Activated CD4-positive, CD25-positive, alpha-beta regulatory T cell treated with anti-CD3 and anti-CD28 coated beads, Interleukin-2, amount 50 U/mL, for 72 hours (primary cell): ENCODE data around the gene CRTC1.
"Not testable (repeated sequence)": the region's sequence is repeated elsewhere in the genome, so short reads cannot be mapped to it uniquely, and the experiment has no call there.

Source experiments
- DNase-seq: peaks from one replicate; pipeline ENCODE4 v3.0.0; 2021

CRTC1 gene

DNA sequence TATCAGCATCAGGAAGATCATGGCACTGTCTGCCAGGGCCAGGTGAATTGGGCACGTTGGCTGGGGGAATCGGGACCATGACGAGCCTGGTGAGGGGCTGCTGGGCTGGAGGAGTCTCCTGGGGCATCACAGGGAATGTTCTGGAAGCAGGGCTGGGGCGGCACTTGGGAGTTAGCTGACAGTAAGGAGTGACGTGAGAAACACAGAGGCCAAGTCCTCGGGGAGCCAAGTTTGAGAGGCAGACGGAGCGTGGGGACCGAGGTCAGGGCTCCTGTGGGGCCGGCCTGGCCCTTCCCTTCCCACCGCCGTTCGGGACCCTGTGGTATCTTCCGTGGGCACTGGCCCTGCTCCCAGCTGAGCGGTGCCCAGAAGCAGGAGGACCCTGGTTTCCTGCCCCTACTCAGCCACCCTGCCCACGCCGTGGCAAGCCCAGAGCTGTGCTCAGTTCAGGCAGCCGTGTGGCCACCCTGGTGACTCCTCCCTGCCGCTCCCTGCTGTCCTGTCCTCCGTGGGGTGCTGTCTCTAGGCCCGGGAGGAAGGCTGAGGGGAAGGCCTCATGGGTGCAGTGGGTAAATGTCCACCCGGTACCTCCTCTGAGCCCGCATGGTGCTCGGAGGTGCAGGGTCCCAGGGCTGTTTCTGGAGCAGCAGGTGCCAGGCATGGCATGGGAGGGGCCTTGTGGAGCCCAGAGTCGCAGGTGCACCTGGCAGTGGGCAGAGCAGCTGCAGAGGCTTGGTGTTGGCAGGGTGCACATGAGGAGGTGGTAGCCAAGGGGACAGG lies 25.2 kb downstream of the CRTC1 start:
- DNase-seq = no peak

GRCh38 chr19:18709546-18709945 lies 26.1 kb downstream of the CRTC1 start:
- DNase-seq = no peak

- DNase-seq = no peak
Measured at GRCh38 chr19:18710186-18710585, 26.7 kb downstream of the CRTC1 start.

- DNase-seq = no peak
Measured at GRCh38 chr19:18710996-18711751, 27.7 kb downstream of the CRTC1 start.

GRCh38 chr19:18711893-18712292 lies 28.4 kb downstream of the CRTC1 start:
- no peak for DNase-seq

DNA sequence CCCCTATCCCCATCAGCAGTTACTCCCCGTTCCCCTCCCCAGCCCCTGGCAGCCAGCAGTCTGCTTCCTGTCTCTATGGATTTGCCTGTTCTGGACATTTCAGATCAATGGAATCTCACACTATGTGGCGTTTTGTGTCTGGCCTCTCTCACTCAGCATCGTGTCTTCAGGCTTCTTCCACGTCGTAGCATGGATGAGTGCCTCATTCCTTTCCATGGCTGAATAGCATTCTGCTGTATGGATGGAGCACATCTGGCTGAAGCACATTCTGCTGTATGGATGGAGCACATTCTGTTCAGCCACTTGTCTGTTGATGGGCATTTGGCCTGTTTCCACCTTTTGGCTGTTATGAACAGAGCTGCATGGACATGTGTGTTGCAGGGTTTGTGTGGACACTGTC lies 29.5 kb downstream of the CRTC1 start:
- DNase-seq = no peak

- no peak for DNase-seq
Measured at GRCh38 chr19:18713550-18714117, 30.2 kb downstream of the CRTC1 start.

DNA sequence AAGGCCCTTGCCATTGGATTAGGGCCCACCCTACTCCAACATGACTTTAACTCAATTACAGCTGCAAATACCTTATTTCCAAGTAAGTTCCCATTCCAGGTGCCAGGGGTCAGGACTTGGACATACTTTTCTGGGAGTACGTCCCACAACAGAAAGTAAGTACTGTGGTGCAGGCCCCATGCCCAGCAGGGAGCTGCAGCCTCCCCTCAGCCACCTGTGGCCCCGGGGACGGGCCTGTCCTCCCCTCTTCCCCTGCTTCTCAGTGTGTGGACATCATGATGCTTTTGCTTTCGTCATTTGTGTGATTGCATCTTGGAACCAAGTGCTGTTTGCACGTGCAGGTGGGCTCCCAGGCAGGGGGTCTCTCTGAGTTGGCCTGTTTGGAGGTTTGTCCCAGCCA lies 31.9 kb downstream of the CRTC1 start:
- no peak for DNase-seq

DNA sequence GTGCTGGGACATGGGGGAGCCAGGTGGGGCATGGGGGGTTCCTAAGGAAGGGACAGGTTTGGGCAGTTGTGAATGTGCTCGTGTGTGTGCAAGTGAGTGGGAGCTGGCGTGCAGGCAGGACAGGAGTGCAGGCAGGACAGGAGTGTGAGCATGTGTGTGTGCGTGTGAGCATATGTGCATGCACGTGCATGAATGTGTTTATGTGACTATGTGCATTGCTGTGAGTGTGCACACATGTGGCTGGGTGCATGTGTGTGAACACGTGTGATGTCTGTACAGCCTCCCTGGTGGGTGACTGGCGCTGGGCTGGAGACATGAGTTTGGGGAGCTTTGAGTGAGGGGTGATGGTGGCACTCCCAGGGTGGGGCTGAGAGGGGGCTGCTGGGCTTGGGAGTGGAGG lies 33.4 kb downstream of the CRTC1 start:
- DNase-seq = no peak

GRCh38 chr19:18717601-18718000 lies 34.1 kb downstream of the CRTC1 start:
- DNase-seq = no peak

GRCh38 chr19:18718015-18718526 lies 34.6 kb downstream of the CRTC1 start:
- DNase-seq = no peak

- DNase-seq = no peak
Measured at GRCh38 chr19:18718846-18719458, 35.5 kb downstream of the CRTC1 start.

GRCh38 chr19:18719541-18719940 lies 36.1 kb downstream of the CRTC1 start:
- no peak for DNase-seq

DNA sequence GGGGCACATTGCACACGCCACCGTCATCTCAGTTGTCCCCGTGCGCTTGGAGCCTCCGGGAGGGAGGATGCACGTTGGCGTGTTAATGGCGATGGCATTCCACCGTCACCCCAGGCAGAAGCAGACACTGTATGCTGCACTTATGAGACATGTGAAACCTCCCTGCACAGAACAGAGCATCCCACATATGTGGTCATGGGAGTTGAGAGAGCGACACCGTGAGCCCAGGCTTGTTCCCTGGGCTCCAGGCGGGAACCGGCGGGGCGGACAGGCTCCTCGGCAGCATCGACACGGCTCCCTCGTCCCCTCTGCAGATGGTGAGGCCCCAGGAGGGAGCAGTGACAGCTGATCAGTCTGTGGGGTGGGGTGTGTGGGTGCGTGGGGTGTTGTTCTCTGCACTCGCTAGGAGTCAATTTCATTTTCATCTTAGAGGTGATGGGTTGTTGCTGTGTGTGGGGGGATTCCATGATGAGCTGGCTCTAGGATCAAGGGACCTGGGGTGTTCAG lies 40.4 kb downstream of the CRTC1 start:
- DNase-seq = no peak

GRCh38 chr19:18725841-18726770 lies 42.6 kb downstream of the CRTC1 start:
- DNase-seq = no peak

GRCh38 chr19:18726846-18727245 lies 43.4 kb downstream of the CRTC1 start:
- DNase-seq = no peak

- DNase-seq = not testable (repeated sequence)
Measured at GRCh38 chr19:18727602-18728001, 44.1 kb downstream of the CRTC1 start.

DNA sequence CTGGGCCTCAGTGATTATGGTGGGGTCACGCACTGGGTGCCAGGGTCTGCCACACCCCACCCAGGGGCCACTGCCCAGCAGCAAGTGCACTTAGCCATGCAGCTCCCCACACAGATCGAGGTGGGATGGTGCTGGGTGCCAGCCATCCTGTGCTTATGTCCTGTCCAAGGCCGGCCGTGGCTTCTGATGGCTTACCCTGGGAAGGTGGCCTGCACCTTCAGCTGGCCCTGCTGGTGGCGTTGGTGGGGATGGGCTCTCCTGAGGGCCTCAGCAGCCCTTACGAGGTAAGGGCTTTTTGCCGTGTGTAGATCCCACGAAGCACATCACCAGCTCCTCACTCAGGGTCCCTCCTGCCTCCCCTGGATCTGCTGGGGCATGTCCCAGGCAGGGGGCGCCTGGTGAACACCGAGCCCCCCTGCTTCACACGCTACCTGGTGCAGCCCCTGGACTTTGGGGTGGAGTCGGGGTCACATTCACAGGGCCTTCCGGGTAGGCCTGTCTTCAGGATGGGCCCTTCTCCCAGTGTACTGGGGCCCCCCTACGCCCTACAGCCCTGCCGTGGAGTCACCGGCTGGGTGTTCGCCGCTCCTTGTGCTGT lies 46.6 kb downstream of the CRTC1 start:
- no peak for DNase-seq

DNA sequence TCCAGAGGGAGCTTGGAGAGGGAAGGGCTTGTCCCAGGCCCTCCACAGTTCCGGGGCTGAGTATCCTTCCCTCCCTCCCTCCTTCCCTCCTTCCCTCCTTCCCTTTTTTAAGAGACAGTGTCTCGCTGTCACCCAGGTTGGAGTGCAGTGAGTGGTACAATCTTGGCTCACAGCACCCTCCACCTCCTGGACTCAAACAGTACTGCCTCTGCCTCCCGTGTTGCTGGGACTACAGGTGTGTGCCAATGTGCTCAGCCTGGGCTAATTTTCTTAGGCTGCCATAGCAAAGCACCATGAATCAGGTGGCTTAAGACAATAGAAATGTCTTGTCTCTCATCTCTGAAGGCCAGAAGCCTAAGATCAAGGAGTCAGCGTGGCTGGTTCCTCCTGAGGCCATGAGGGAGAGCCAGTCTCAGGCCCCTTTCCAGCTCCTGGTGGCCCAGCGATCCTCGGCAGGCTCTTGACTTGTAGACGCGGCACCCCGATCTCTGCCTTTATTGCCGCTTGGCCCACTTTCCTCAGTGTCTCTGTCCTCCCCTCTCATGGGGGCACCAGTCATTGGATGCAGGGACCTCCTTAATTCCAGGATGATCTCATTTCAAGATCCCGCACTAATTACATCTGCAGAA lies 47.5 kb downstream of the CRTC1 start:
- DNase-seq = no peak

DNA sequence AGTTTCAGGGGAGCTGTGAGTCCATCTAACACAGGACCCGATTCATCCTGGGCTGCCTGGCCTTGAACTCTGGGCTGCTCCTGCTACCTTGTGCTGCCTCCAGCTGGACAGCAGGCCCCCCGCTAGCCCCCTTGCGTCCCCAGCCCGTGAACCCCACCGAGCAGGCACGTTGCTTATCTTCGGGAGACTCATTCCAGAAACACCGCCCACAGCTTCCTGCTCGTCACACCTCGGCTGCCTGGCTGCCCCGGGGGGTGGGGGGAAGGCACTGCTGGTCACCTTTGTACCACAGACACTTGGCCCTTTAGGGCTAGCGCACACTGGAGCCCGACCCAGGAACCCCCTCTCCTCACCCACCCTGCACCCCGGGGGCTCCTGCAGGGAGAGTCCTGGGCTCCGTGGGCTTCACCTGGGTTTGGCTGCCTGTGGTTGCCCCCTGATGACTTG lies 48.1 kb downstream of the CRTC1 start:
- DNase-seq = no peak

GRCh38 chr19:18733196-18733647 lies 49.7 kb downstream of the CRTC1 start:
- DNase-seq = no peak
